Trophoblast cell (in vitro differentiated cells and primary cell): ENCODE results near the gene SEL1L3.

ENCODE experiments used
- DNase-seq, 2 donors: peaks; one replicate each; pipeline ENCODE4 v3.0.0-alpha.2; 2016
- H2AFZ ChIP-seq: 2 replicates; pipeline ENCODE4 v1.6.1; 2013; ENCODE audit warnings: low read length, moderate library complexity, mild to moderate bottlenecking; ENCODE audit not compliant: insufficient read depth, poor library complexity
- H2AK5ac ChIP-seq: 2 replicates; pipeline ENCODE4 v1.6.1; 2013; ENCODE audit warnings: mild to moderate bottlenecking, low read length
- H2BK120ac ChIP-seq: 2 replicates; pipeline ENCODE4 v1.6.1; 2013; ENCODE audit warnings: low read length, mild to moderate bottlenecking, moderate library complexity; ENCODE audit not compliant: insufficient read depth, poor library complexity
- H2BK12ac ChIP-seq: 2 replicates; pipeline ENCODE4 v1.6.1; 2013; ENCODE audit warnings: mild to moderate bottlenecking, low read length, moderate library complexity
- H2BK5ac ChIP-seq: 2 replicates; pipeline ENCODE4 v1.6.1; 2013; ENCODE audit warnings: low read length, low read depth, moderate library complexity, mild to moderate bottlenecking; ENCODE audit not compliant: poor library complexity
- H3K14ac ChIP-seq: 2 replicates; pipeline ENCODE4 v1.6.1; 2013; ENCODE audit warnings: mild to moderate bottlenecking, low read length
- H3K18ac ChIP-seq: 2 replicates; pipeline ENCODE4 v1.6.1; 2013; ENCODE audit warnings: mild to moderate bottlenecking, low read length
- H3K23ac ChIP-seq: 2 replicates; pipeline ENCODE4 v1.6.1; 2013; ENCODE audit warnings: low read length
- H3K27ac ChIP-seq: 2 replicates; pipeline ENCODE4 v1.5.1; 2013; ENCODE audit warnings: low read depth, mild to moderate bottlenecking, inconsistent platforms, low read length, moderate library complexity
- H3K27me3 ChIP-seq: 2 replicates; pipeline ENCODE4 v1.6.1; 2013; ENCODE audit warnings: inconsistent platforms, mild to moderate bottlenecking, low read length, moderate library complexity; ENCODE audit not compliant: insufficient read depth
- H3K36me3 ChIP-seq, 2 experiments: 1 replicate in 1 of 2; 2 replicates in 1 of 2; pipeline ENCODE4 v1.6.1; 2013; ENCODE audit warnings: low read length in 2 of 2, mild to moderate bottlenecking in 2 of 2, moderate library complexity in 1 of 2; ENCODE audit not compliant: insufficient read depth in 2 of 2, control insufficient read depth in 1 of 2
- H3K4ac ChIP-seq: 2 replicates; pipeline ENCODE4 v1.6.1; 2013; ENCODE audit warnings: low read depth, mild to moderate bottlenecking, low read length, moderate library complexity
- H3K4me1 ChIP-seq, 2 experiments: 1 replicate in 1 of 2; 2 replicates in 1 of 2; pipeline ENCODE4 v1.6.1; 2013; ENCODE audit warnings: low read length in 2 of 2, mild to moderate bottlenecking in 2 of 2, moderate library complexity in 1 of 2; ENCODE audit not compliant: insufficient read depth in 2 of 2, control insufficient read depth in 1 of 2
- H3K4me2 ChIP-seq: 2 replicates; pipeline ENCODE4 v1.6.1; 2013; ENCODE audit warnings: inconsistent platforms, mild to moderate bottlenecking, low read length, moderate library complexity
- H3K4me3 ChIP-seq: 2 replicates; pipeline ENCODE4 v1.5.1; 2013; ENCODE audit warnings: mild to moderate bottlenecking, low read depth, low read length, inconsistent platforms
- H3K79me1 ChIP-seq: one replicate; pipeline ENCODE4 v1.6.1; 2013; ENCODE audit warnings: low read length
- H3K79me2 ChIP-seq: 2 replicates; pipeline ENCODE4 v1.6.1; 2013; ENCODE audit warnings: low read length, mild to moderate bottlenecking; ENCODE audit not compliant: control insufficient read depth, insufficient read depth, poor library complexity
- H3K9ac ChIP-seq: 2 replicates; pipeline ENCODE4 v1.6.1; 2013; ENCODE audit warnings: mild to moderate bottlenecking, low read length
- H3K9me3 ChIP-seq: 2 replicates; pipeline ENCODE4 v1.6.1; 2013; ENCODE audit warnings: low read depth, mild to moderate bottlenecking, control low read depth, inconsistent platforms, low read length; ENCODE audit not compliant: insufficient read depth
- H4K12ac ChIP-seq: 2 replicates; pipeline ENCODE4 v1.6.1; 2013; ENCODE audit warnings: low read depth, mild to moderate bottlenecking, low read length, moderate library complexity
- H4K8ac ChIP-seq: 2 replicates; pipeline ENCODE4 v1.6.1; 2013; ENCODE audit warnings: low read depth, mild to moderate bottlenecking, low read length, moderate library complexity
- H4K91ac ChIP-seq: one replicate; pipeline ENCODE4 v1.6.1; 2013; ENCODE audit warnings: low read depth, mild to moderate bottlenecking, low read length, moderate library complexity
- WGBS: extraction: QIAGEN DNeasy Blood & Tissue Kit; methylation state at CpG from one replicate; pipeline ENCODE4 v1.1.7; 2013; ENCODE audit warnings: missing lambda C conversion rate; ENCODE audit not compliant: insufficient read length, insufficient coverage; ENCODE audit errors: extremely low coverage; 5-methylcytosine and 5-hydroxymethylcytosine counted together

The SEL1L3 gene

GRCh38 chr4:25821899-25822298 lies 40.9 kb downstream of the SEL1L3 start:
- H2BK120ac ChIP-seq, result no peak overlapping the region
- H3K4me3 ChIP-seq, result no peak overlapping the region
- H4K12ac ChIP-seq, result no peak overlapping the region
- no peaks in the 10 kb centered on the region for H3K79me2 ChIP-seq
- no peak overlapping the region for H4K8ac ChIP-seq
- H3K36me3 ChIP-seq, result no peaks in the 10 kb centered on the region
- no peaks in the 10 kb centered on the region for H3K79me1 ChIP-seq
- no peak overlapping the region for H2BK5ac ChIP-seq
- no peak overlapping the region for H3K14ac ChIP-seq
- no peak overlapping the region for H3K9ac ChIP-seq
- no peak overlapping the region for H2BK12ac ChIP-seq
- no peaks in the 10 kb centered on the region for H3K27me3 ChIP-seq
- no peak overlapping the region for H3K18ac ChIP-seq
- no peak overlapping the region for H3K4ac ChIP-seq
- no CpG with 5 or more reads among the region's 8 CpGs for WGBS
- no peak for DNase-seq
- H4K91ac ChIP-seq, result no peak overlapping the region
- H3K4me1 ChIP-seq, result no peaks in the 10 kb centered on the region
- no peak overlapping the region for H3K27ac ChIP-seq
- H3K4me2 ChIP-seq, result no peak overlapping the region
- H2AFZ ChIP-seq, result no peak overlapping the region
- no peak overlapping the region for H2AK5ac ChIP-seq
- H3K23ac ChIP-seq, result no peak overlapping the region
- peaks cover 2% of the 10 kb centered on the region for H3K9me3 ChIP-seq

GRCh38 chr4:25821267-25821666 lies 41.5 kb downstream of the SEL1L3 start:
- Histone ChIP-seq H3K4me1 (no peaks in the 10 kb centered on the region), H2AK5ac (no peak overlapping the region), H2BK12ac (no peak overlapping the region), H3K4me2 (no peak overlapping the region), H3K9me3 (peaks cover 2% of the 10 kb centered on the region), H3K18ac (no peak overlapping the region), H3K79me1 (no peaks in the 10 kb centered on the region), H3K36me3 (peaks cover 0 to under 1% of the 10 kb centered on the region in 2 experiments), H4K91ac (no peak overlapping the region), H3K79me2 (no peaks in the 10 kb centered on the region), H3K4ac (no peak overlapping the region), H3K27ac (no peak overlapping the region), H3K23ac (no peak overlapping the region), H2BK120ac (no peak overlapping the region), H3K27me3 (no peaks in the 10 kb centered on the region), H2BK5ac (no peak overlapping the region), H4K12ac (no peak overlapping the region), H3K14ac (no peak overlapping the region), H3K9ac (no peak overlapping the region), H3K4me3 (no peak overlapping the region), H2AFZ (no peak overlapping the region), H4K8ac (no peak overlapping the region)
- no peak for DNase-seq
- no CpG with 5 or more reads among the region's 7 CpGs for WGBS

DNA sequence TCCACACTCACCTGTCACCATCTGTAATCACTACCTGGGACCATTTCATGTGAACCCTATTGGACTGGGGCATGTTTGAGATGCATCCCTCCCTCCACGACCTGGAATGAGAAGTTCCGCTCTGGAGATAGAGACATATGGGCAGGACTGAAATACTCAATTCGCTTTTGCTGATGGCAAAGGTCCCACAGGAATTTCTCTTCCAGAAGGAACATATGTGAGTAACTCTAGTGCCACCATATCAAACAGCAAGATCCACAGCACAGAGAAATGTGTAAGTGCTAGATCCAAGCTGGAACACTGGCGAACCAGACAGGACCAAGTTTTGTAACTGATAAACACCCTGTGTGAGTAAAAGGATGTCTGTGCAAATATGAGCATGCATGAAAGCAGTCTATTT lies 43.9 kb downstream of the SEL1L3 start:
- H4K8ac ChIP-seq, result no peak overlapping the region
- H3K79me2 ChIP-seq, result no peaks in the 10 kb centered on the region
- H3K4me1 ChIP-seq, result peaks cover under 1% of the 10 kb centered on the region in 2 experiments
- H2AFZ ChIP-seq, result no peak overlapping the region
- no peak overlapping the region for H2BK120ac ChIP-seq
- DNase-seq, result no peak
- H3K27ac ChIP-seq, result no peak overlapping the region
- no peaks in the 10 kb centered on the region for H3K79me1 ChIP-seq
- peaks cover 0 to 2% of the 10 kb centered on the region in 2 experiments for H3K36me3 ChIP-seq
- no peak overlapping the region for H3K23ac ChIP-seq
- no peaks in the 10 kb centered on the region for H3K27me3 ChIP-seq
- H4K12ac ChIP-seq, result no peak overlapping the region
- no peak overlapping the region for H3K9ac ChIP-seq
- H2AK5ac ChIP-seq, result no peak overlapping the region
- H3K9me3 ChIP-seq, result peaks cover 2% of the 10 kb centered on the region
- no peak overlapping the region for H3K4me3 ChIP-seq
- H2BK12ac ChIP-seq, result no peak overlapping the region
- no peak overlapping the region for H3K4ac ChIP-seq
- no CpG with 5 or more reads among the region's 4 CpGs for WGBS
- H3K4me2 ChIP-seq, result no peak overlapping the region
- no peak overlapping the region for H3K18ac ChIP-seq
- no peak overlapping the region for H2BK5ac ChIP-seq
- H4K91ac ChIP-seq, result no peak overlapping the region
- H3K14ac ChIP-seq, result no peak overlapping the region

GRCh38 chr4:25818371-25818871 lies 44.4 kb downstream of the SEL1L3 start:
- no peaks in the 10 kb centered on the region for H3K79me2 ChIP-seq
- no peaks in the 10 kb centered on the region for H3K27me3 ChIP-seq
- no peak overlapping the region for H2BK120ac ChIP-seq
- H3K79me1 ChIP-seq, result no peaks in the 10 kb centered on the region
- no peak overlapping the region for H3K18ac ChIP-seq
- H3K23ac ChIP-seq, result no peak overlapping the region
- peaks cover 2 to 3% of the 10 kb centered on the region in 2 experiments for H3K4me1 ChIP-seq
- no CpG with 5 or more reads among the region's 2 CpGs for WGBS
- peak in 1 of 2 donors; percentile 43 for DNase-seq
- H3K4me2 ChIP-seq, result no peak overlapping the region
- no peak overlapping the region for H2BK12ac ChIP-seq
- H3K36me3 ChIP-seq, result peaks cover 0 to 2% of the 10 kb centered on the region in 2 experiments
- no peak overlapping the region for H4K12ac ChIP-seq
- no peaks in the 10 kb centered on the region for H3K9me3 ChIP-seq
- H2AK5ac ChIP-seq, result no peak overlapping the region
- H3K4me3 ChIP-seq, result no peak overlapping the region
- H3K27ac ChIP-seq, result no peak overlapping the region
- no peak overlapping the region for H2BK5ac ChIP-seq
- H3K4ac ChIP-seq, result no peak overlapping the region
- no peak overlapping the region for H3K9ac ChIP-seq
- no peak overlapping the region for H3K14ac ChIP-seq
- no peak overlapping the region for H4K8ac ChIP-seq
- no peak overlapping the region for H2AFZ ChIP-seq
- H4K91ac ChIP-seq, result no peak overlapping the region
